GM12872 (cell line): ENCODE data around the gene KCNG2.

ENCODE experiments used
- TF ChIP-seq, protein P1 (sequence below): IDR thresholded peaks from 3 replicates; pipeline ENCODE4 v1.5.1; 2011; ENCODE audit warnings: low read depth, mild to moderate bottlenecking, low read length, moderate library complexity; ENCODE audit not compliant: insufficient read depth

The KCNG2 gene

DNA sequence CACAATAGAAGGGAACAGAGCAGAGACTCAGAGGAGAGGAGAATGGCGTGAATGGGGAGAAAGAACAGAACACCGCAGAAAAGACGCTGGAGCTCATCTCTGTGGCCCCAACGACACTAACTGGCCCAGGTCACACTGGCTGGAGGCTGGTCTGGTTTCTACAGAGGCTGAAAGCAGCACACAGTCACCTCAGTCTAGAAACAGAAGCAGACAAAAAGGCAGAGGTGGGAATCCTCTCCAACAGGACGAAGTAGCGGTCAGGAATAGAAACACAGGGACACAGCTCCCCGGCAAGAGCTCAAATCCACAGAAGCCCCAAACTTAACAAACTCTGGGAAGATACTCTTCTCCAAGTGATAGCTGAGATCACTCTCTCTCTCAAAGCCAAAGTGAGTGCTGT is 144.5 kb downstream of the KCNG2 start:
- TF ChIP-seq, protein P1, sequence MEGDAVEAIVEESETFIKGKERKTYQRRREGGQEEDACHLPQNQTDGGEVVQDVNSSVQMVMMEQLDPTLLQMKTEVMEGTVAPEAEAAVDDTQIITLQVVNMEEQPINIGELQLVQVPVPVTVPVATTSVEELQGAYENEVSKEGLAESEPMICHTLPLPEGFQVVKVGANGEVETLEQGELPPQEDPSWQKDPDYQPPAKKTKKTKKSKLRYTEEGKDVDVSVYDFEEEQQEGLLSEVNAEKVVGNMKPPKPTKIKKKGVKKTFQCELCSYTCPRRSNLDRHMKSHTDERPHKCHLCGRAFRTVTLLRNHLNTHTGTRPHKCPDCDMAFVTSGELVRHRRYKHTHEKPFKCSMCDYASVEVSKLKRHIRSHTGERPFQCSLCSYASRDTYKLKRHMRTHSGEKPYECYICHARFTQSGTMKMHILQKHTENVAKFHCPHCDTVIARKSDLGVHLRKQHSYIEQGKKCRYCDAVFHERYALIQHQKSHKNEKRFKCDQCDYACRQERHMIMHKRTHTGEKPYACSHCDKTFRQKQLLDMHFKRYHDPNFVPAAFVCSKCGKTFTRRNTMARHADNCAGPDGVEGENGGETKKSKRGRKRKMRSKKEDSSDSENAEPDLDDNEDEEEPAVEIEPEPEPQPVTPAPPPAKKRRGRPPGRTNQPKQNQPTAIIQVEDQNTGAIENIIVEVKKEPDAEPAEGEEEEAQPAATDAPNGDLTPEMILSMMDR, result no peak

DNA sequence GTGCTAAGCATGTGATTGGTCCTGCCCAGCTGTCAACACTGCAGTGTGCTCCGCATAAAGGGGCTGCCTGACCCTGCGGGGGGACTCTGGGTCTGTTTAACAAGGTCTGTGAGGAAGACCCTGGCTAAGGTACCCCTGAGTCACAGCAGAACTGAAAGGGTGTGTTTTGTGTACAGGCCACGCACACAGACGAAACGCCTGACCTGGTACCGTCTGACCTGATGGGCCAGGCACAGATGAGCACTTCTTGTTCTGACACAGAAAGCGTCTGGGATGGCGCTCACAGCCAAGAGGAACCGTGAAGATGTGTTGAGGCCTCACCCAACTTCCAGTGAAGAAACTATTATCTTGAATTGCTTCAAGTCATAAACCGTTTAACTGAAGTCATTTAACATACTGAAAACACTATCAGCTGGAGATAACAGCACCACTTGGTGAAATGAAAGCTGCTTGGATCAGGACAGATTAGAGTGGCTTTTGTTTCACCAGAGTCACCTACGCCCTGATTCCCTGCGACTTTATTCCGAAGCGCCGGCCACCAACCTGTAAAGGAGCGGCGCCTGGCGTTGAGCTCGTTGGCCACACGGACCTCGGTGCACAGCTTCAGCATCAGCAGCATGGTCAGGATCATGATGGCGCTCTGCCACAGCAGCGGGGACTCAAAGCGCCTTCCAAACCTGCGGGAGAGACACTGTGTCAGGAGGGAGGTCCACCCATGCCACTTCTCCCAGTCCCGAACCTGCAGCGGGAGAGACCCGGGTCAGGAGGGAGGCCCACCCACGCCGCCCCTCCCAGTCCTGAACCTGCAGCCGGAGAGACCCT is 145.3 kb downstream of the KCNG2 start:
- TF ChIP-seq, protein P1, result no peak

DNA sequence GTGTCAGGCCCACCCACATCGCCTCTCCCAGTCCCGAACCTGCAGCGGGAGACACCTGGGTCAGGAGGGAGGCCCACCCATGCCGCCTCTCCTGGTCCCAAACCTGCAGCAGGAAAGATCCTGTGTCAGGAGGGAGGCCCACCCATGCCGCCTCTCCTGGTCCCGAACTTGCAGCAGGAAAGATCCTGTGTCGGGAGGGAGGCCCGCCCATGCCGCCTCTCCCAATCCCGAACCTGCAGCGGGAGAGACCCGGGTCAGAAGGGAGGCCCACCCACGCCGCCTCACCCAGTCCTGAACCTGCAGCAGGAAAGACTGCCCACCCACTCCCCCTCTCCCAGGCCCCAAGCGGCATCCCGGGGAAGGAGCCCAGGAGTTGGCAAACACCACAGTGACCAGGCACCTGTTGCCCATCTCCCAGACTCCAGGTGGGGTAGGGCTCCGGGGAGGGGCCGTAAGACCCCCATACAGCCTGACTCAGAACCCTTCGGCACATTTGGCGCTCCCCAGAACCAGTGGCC is 145.9 kb downstream of the KCNG2 start:
- TF ChIP-seq, protein P1, result no peak

DNA sequence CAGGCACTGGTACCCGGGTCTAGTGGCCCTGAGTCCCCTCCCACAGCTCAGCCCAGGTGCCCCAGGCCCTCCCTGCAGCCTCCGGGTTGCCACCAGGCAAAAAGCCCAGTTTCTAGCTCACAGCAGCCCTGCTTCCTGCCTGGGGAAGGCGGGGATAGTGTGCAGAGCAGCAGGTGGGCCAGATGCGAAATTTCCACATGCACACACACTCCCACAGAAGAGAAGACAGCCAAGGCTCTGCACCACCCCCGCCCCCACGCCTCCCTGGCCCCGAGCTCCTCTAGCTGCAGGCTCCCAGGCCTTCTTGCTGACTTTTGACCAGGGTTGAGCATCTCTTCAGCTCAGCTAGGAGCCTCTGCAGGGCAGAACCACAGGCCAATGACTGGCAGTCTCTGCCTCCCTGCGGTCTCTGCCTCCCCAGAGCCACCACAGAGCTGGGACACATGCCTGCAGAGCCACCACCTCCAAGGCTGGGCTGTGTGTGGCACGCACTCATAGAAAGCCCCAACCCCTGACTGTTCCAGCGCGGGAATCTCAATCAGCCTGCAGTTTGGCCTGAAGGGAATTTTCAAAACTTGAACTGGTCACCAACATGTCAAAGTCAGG is 146.5 kb downstream of the KCNG2 start:
- TF ChIP-seq, protein P1, result no peak

DNA sequence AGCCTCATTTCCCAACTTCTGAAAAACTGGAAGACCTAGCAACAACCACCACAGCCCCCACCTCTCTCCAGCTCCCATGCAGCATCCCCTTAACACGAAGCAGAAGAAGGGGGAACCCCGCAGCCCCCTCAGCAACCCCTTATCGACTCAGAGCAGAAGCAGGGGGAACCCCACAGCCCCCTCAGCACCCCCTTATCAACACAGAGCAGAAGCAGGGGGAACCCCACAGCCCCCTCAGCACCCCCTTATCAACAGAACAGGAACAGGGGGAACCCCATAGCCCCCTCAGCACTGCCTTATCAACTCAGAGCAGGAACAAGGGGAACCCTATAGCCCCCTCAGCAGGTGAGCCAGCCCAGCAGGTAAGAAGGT is 147.0 kb downstream of the KCNG2 start:
- TF ChIP-seq, protein P1, result no peak

DNA sequence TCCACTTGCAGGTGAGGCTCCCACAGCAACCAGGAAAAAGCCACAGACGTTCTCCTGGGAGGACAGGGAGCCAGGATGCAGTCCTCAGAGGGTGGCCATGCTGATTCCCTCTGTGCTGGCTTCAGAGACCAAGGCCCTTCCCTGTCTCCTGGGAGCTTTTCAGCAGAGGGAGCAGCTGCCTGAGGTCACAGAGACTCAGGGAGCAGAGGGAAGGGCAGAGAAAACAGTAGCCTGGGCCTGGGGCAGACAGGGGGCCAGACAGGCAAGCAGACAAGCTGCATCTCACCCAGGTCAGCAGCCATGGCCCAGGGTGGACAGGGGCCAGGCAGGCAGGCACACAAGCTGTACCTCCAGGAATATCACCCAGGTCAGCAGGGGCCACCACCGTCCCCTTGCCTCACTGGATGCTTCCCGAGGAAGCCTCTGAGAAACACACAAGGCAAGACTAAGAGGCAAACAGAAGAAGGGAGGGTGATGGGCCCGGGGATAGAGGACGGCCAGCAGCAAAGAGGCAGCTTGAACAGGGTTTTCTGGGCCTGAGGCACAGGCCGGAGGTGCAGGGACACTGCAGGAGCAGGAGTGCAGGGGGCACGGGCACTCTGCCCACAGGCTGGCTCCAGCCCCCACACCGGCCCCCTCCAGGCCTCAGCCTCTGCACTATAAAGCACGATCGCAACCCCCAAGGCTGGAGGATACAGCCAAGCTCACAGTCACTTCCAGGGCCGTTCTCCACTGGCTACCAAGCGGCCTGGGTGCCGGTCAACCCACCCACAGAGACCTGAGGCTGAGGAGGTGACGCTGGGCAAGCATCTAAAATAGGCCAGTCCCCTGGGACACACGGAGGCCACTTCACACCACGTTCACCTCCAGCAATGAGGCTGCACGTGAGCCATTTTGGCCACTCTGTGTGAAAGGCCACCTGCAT is 147.6 kb downstream of the KCNG2 start:
- TF ChIP-seq, protein P1, result no peak
